Activated T-helper 1 cell treated with anti-CD3 and anti-CD28 coated beads, Interleukin-2, amount 50 U/mL, for 16 hours (primary cell): Measurements from ENCODE around the gene GIPC3.
"Not testable (repeated sequence)": the region's sequence is repeated elsewhere in the genome, so short reads cannot be mapped to it uniquely, and the experiment has no call there.

Experiments
- DNase-seq, 2 donors: peaks; one replicate each; pipeline ENCODE4 v3.0.0-alpha.2; 2020; ENCODE audit warnings: low read depth in 1 of 2, low spot score in 1 of 2

The GIPC3 gene

GRCh38 chr19:3576696-3577443 is 8.4 kb upstream of the GIPC3 start:
- no peak for DNase-seq

DNA sequence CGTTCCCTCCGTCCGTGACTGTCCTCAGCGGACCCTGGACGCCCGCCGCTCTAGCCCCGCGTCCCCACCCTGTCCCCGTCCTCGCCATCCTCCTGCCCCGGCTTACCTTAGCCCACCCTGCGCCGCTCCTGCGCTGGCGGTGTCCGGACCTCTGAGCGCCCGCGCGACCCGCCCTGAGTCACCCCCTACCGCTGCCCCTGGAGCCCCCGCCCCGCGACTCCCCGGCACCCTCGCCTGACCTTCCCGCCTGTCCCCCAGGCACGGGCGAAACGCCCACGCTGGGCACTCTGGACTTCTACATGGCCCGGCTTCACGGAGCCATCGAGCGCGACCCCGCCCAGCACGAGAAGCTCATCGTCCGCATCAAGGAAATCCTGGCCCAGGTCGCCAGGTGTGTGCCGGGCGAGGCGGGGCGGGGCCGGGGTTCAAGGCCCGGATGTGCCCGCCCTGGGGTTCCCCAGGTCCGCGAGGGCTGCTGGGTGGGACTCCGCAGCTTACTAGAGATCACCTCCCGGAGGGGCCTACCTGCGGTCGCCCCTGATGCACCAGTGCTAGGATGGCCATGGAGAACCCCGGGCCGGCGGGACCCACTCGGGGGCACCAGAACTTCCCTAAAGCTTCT is 7.4 kb upstream of the GIPC3 start:
- DNase-seq: no peak

- no peak for DNase-seq
Observed at GRCh38 chr19:3578390-3578789, 6.9 kb upstream of the GIPC3 start.

DNA sequence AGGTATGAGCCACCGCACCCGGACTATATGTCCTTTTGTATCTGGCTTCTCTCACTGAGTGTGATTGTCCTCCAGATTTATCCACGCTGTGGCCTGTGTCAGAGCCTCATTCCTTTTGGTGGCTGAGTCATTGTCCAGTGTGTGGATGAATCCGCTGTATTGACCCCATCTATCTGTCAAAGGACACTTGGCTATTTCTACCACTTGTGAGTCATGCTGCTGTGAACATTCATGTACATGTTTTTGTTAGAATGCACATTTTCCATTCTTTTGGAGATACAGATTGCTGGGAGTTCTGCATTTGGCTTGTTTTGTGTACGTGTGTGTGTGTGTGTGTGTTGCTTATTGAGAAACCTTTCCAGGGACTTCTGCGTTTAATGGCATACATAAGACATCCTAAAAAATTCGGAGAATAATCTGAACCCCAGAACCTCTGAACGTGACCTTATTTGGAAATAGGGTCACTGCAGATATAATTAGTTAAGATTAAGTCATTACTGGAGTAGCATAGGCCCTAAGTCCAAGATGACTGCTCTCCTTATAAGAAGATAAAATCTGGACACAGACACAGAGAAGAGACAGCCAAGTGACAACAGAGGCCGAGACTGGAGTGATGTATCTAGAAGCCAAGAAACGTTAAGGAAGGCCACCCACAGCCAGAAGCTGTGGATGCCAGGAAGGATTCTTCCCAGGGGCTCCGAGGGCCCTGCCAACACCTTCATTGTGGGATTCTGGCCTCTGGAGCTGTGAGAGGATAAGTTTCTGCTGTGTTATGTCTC is 4.9 kb upstream of the GIPC3 start:
- DNase-seq: no peak

DNA sequence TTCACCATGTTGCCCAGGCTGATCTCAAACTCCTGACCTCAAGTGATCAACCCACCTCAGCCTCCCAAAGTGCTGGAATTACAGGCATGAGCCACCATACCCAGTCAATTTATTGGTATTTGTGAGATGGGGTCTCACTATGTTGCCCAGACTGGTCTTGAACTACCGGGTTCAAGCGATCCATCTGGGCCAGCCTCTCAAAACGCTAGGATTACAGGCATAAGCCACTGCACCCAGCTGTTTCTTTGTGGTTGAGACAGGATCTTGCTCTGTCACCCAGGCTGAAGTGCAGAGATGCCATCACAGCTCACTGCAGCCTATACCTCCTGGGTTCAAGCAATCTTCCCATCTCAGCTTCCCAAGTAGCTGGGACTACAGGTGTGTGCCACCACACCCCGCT is 3.5 kb upstream of the GIPC3 start:
- not testable (repeated sequence) for DNase-seq

DNA sequence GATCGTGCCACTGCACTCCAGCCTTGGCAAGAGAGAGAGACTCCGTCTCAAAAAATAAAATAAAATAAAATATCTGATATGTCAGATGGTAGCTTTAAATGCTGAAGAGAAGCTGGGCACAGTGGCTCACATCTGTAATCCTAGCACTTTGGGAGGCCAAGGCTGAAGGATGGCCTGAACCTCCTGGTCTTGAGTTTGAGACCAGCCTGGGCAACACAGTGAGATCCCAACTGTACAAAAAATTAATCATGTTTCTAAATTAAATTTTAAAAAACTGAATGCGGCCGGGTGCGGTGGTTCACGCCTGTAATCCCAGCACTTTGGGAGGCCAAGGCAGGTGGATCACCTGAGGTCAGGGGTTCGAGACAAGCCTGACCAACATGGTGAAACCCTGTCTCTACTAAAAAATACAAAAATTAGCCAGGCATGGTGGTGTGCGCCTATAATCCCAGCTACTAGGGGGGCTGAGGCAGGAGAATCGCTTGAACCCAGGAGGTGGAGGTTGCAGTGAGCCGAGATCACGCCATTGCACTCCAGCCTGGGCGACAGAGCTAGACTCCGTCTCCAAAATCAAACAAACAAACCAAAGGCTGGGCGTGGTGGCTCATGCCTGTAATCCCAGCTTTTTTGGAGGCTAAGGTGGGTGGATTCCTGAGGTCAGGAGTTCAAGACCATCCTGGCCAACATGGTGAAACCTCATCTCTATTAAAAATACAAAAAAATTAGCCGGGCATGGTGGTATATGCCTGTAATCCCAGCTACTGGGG is 1.1 kb upstream of the GIPC3 start:
- DNase-seq: not testable (repeated sequence)

DNA sequence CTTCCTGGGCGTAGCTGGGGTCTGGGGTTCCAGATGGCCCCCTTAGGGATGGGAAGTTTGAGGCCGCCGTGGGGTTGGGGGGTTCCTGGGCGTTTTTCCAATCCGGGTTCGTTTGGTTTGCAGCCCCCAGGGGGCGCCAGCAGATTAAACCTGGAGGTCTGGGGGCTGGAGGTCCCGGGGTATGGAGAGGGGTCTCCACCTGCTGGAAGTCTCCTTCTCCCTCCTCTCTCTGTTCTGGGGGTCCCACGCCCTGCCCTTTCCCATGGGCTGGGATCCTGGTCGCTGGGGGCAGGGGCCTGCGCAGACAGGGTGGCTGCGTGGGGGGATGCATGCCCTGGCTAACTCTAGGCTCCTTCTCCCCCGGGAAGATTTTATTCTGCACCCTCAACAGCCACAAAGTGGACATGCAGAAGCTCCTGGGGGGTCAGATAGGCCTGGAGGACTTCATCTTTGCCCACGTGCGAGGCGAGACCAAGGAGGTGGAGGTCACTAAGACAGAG is 899 bp downstream of the GIPC3 start:
- peak in 1 of 2 donors; percentile 25 for DNase-seq

DNA sequence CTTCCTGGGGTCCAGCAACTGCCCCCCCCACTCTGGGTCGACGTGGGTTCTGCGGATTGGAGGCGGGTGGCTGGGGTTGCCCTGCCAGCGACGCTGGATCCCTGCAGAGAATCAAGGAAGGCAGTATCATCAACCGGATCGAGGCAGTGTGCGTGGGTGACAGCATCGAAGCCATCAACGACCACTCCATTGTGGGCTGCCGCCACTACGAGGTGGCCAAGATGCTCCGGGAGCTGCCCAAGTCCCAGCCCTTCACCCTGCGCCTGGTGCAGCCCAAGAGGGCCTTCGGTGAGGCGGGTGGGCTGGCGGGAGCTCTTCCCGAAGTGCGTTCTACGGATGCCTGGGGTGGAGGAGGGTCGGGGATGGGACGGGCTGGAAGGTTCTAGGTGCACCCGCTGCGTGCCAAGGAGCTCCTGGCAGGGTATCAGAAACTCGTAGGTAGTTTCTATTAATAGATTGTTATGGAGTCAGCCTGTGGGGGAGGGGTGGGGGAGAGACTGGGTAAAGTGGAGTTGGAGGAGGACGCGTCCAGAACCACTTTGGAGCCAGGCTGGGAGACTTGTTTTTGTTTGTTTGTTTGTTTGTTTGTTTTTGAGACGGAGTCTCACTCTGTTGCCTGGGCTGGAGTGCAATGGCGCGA is 1.5 kb downstream of the GIPC3 start:
- DNase-seq: no peak

GRCh38 chr19:3589439-3589838 is 4.2 kb downstream of the GIPC3 start:
- DNase-seq: no peak

GRCh38 chr19:3589949-3590348 is 4.7 kb downstream of the GIPC3 start:
- DNase-seq: no peak

- DNase-seq: no peak
Observed at GRCh38 chr19:3590991-3591659, 5.8 kb downstream of the GIPC3 start.

- no peak for DNase-seq
Observed at GRCh38 chr19:3591876-3592613, 6.8 kb downstream of the GIPC3 start.

DNA sequence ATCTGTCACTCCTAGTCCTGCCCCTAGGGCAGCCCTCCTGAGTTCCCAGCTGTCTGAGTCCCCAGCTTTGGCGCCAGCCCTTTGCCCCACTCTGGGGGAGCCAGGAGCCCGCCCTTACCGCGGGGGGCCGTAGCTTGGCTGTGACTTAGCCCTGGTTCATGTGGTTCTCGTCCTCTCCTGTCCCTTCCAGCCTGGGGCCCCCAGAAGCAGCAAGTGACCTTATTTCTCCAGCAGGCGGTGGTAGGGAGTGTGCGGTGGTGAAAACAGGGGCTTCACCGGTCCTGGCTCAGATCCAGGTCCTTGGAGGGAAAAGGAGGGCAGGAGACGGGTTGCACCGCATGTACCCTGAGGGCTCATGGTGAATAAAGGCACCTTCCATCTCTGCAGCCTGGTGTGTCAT is 7.9 kb downstream of the GIPC3 start:
- no peak for DNase-seq

- no peak for DNase-seq
Observed at GRCh38 chr19:3595521-3596061, 10.3 kb downstream of the GIPC3 start.

- no peak for DNase-seq
Observed at GRCh38 chr19:3599776-3600187, 14.5 kb downstream of the GIPC3 start.

DNA sequence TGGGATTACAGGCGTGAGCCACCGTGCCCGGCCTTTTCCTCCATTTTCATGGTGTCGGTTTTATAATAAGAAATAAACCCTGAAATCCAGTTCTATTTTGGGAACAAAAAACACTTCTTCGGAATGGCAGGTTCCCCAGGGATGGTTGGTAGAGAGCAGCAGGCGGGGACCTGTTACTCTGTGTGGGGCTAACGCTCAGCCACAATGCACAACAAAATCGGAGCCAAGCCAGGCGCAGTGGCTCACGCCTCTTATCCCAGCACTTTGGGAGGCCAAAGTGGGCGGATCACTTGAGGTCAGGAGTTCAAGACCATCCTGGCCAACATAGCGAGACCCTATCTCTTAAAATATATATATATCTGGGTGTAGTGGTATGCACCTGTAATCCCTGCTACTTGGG is 15.7 kb downstream of the GIPC3 start:
- DNase-seq: no peak

DNA sequence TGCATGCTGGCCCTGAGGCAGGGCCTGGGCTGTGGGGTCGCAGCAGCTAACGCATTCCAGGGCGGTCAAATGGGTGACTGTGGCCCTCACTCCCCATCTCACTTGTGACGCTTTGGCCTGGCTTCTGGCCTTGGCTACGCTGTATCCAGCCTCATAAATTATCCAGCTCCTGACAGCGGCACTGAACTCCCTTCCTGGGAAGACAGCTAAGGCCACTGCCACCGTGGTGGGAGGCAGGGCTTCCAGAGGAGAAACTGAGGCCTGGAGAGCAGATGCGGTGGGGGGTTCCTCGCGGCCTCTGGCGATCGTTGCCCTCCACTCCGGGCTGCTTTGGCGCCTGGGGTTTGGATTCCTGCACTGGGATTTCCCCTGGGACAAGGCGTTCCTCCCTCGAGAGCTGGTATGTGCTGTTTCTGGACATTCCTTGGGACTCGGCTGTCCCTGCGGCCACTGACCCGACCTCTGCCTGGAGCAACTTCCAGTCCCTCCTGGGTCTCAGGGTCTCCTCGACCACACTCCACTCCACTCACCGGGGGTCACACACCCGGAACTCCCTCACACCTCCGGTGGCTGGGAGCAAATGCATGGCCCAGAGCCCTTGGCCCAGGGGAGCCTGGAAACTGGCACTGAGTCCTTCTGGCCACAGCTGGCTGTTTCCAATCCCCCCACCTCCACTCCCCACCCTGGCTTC is 18.0 kb downstream of the GIPC3 start:
- DNase-seq: no peak

GRCh38 chr19:3604227-3604986 is 19.1 kb downstream of the GIPC3 start:
- no peak for DNase-seq
